ENCODE data around the gene RPAP2.

- no peak for TF ChIP-seq POLR2A (IDR thresholded peaks at IDR 0.05; ENCODE audit: low read length)
- TF ChIP-seq, protein P1, sequence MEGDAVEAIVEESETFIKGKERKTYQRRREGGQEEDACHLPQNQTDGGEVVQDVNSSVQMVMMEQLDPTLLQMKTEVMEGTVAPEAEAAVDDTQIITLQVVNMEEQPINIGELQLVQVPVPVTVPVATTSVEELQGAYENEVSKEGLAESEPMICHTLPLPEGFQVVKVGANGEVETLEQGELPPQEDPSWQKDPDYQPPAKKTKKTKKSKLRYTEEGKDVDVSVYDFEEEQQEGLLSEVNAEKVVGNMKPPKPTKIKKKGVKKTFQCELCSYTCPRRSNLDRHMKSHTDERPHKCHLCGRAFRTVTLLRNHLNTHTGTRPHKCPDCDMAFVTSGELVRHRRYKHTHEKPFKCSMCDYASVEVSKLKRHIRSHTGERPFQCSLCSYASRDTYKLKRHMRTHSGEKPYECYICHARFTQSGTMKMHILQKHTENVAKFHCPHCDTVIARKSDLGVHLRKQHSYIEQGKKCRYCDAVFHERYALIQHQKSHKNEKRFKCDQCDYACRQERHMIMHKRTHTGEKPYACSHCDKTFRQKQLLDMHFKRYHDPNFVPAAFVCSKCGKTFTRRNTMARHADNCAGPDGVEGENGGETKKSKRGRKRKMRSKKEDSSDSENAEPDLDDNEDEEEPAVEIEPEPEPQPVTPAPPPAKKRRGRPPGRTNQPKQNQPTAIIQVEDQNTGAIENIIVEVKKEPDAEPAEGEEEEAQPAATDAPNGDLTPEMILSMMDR (IDR thresholded peaks at IDR 0.05) = no peak
- no peak for TF ChIP-seq TP53 (CRISPR knock-in tag; IDR thresholded peaks at IDR 0.05)
- no peak for TF ChIP-seq ZFP36 (IDR thresholded peaks at IDR 0.05; ENCODE audit: borderline replicate concordance, partially characterized antibody)
- no peak for TF ChIP-seq PBX3 (IDR thresholded peaks at IDR 0.05)
- no peak for TF ChIP-seq JUN (IDR thresholded peaks at IDR 0.05)
- TF ChIP-seq, protein P2, sequence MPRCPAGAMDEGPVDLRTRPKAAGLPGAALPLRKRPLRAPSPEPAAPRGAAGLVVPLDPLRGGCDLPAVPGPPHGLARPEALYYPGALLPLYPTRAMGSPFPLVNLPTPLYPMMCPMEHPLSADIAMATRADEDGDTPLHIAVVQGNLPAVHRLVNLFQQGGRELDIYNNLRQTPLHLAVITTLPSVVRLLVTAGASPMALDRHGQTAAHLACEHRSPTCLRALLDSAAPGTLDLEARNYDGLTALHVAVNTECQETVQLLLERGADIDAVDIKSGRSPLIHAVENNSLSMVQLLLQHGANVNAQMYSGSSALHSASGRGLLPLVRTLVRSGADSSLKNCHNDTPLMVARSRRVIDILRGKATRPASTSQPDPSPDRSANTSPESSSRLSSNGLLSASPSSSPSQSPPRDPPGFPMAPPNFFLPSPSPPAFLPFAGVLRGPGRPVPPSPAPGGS (IDR thresholded peaks at IDR 0.05) = no peak
- TF ChIP-seq JUNB (IDR thresholded peaks at IDR 0.05) = no peak
- TF ChIP-seq CEBPB (IDR thresholded peaks at IDR 0.05) = no peak
- TF ChIP-seq EHMT2 (IDR thresholded peaks at IDR 0.05; ENCODE audit: low read depth) = no peak
Observed at GRCh38 chr1:92340154-92340553, 41.3 kb downstream of the RPAP2 start.
